HEK293 (cell line): Measurements from ENCODE around the gene SETD3.

ENCODE experiments used
- CTCF ChIP-seq: fragments of 450-650 bp; formaldehyde crosslinking; IDR thresholded peaks from 2 replicates; pipeline ENCODE4 v1.5.1; 2016; ENCODE audit warnings: missing biosample characterization, missing genetic modification characterization
- REST ChIP-seq: fragments of 450-650 bp; formaldehyde crosslinking; IDR thresholded peaks from 2 replicates; pipeline ENCODE4 v1.5.1; 2016; ENCODE audit warnings: missing biosample characterization, missing genetic modification characterization
- ZBTB26 ChIP-seq: fragments of 450-650 bp; formaldehyde crosslinking; optimal IDR thresholded peaks from 2 replicates; pipeline ENCODE3; 2016; ENCODE audit warnings: missing biosample characterization, mild to moderate bottlenecking, missing genetic modification characterization
- ZNF112 ChIP-seq: fragments of 450-650 bp; formaldehyde crosslinking; IDR thresholded peaks from 2 replicates; pipeline ENCODE4 v1.5.0; 2017; ENCODE audit warnings: missing biosample characterization, missing genetic modification characterization
- ZNF274 ChIP-seq, 2 experiments: fragments of 200-500 bp in 1 of 2; fragments of 450-650 bp in 1 of 2; sonication (Bioruptor generic) in 1 of 2; formaldehyde crosslinking in 1 of 2; IDR thresholded peaks; 2 replicates each; pipeline versions ENCODE4 v1.5.1 to v1.6.1; 2014 to 2016; ENCODE audit warnings: borderline replicate concordance in 1 of 2, inconsistent platforms in 1 of 2, low read length in 1 of 2, missing biosample characterization in 1 of 2, missing genetic modification characterization in 1 of 2
- ZNF501 ChIP-seq: fragments of 450-650 bp; formaldehyde crosslinking; IDR thresholded peaks from 2 replicates; pipeline ENCODE4 v1.5.1; 2016; ENCODE audit warnings: missing biosample characterization, missing genetic modification characterization
- ZNF518A ChIP-seq: fragments of 450-650 bp; formaldehyde crosslinking; conservative IDR thresholded peaks from 2 replicates; pipeline ENCODE4 v1.5.1; 2016; ENCODE audit warnings: low read depth, missing biosample characterization, missing genetic modification characterization
- ZNF707 ChIP-seq: fragments of 450-650 bp; formaldehyde crosslinking; IDR thresholded peaks from 2 replicates; pipeline ENCODE4 v1.5.1; 2016; ENCODE audit warnings: missing biosample characterization, missing genetic modification characterization
- ZNF76 ChIP-seq: fragments of 450-650 bp; formaldehyde crosslinking; IDR thresholded peaks from 2 replicates; pipeline ENCODE4; 2016; ENCODE audit warnings: low read depth, missing biosample characterization, missing genetic modification characterization, borderline replicate concordance
- ZSCAN16 ChIP-seq: fragments of 450-650 bp; formaldehyde crosslinking; IDR thresholded peaks from 2 replicates; pipeline ENCODE4 v1.5.1; 2016; ENCODE audit warnings: missing biosample characterization, missing genetic modification characterization
- TF ChIP-seq, protein P1 (sequence below): fragments of 450-650 bp; formaldehyde crosslinking; IDR thresholded peaks from 2 replicates; pipeline ENCODE4 v1.5.1; 2016; ENCODE audit warnings: missing biosample characterization, missing genetic modification characterization
- TF ChIP-seq, protein P2 (sequence below): fragments of 450-650 bp; IDR thresholded peaks from 2 replicates; pipeline ENCODE4 v1.5.1; 2018; ENCODE audit warnings: missing biosample characterization, missing genetic modification characterization

GRCh38 chr14:99520571-99521081 lies 40.0 kb upstream of the SETD3 start:
- TF ChIP-seq ZNF76 (tag by site-specific recombination) = no peak
- TF ChIP-seq CTCF (tag by site-specific recombination) = no peak
- TF ChIP-seq, protein P1, sequence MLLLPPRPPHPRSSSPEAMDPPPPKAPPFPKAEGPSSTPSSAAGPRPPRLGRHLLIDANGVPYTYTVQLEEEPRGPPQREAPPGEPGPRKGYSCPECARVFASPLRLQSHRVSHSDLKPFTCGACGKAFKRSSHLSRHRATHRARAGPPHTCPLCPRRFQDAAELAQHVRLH (tag by site-specific recombination) = peak; percentile 48; the same call in 1 of the 2 replicates
- TF ChIP-seq ZNF501 (tag by site-specific recombination) = no peak
- TF ChIP-seq, protein P2, sequence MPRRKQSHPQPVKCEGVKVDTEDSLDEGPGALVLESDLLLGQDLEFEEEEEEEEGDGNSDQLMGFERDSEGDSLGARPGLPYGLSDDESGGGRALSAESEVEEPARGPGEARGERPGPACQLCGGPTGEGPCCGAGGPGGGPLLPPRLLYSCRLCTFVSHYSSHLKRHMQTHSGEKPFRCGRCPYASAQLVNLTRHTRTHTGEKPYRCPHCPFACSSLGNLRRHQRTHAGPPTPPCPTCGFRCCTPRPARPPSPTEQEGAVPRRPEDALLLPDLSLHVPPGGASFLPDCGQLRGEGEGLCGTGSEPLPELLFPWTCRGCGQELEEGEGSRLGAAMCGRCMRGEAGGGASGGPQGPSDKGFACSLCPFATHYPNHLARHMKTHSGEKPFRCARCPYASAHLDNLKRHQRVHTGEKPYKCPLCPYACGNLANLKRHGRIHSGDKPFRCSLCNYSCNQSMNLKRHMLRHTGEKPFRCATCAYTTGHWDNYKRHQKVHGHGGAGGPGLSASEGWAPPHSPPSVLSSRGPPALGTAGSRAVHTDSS = no peak
- TF ChIP-seq ZNF707 (tag by site-specific recombination) = no peak
- TF ChIP-seq ZBTB26 (tag by site-specific recombination) = no peak
- TF ChIP-seq ZNF112 (tag by site-specific recombination) = no peak
- no peak for TF ChIP-seq REST (tag by site-specific recombination)
- no peak for TF ChIP-seq ZNF274 (IDR thresholded peaks at IDR 0.05; ENCODE audit: low read length)
- no peak for TF ChIP-seq ZNF274 (tag by site-specific recombination; IDR thresholded peaks at IDR 0.05; ENCODE audit: borderline replicate concordance)
- no peak for TF ChIP-seq ZNF518A (tag by site-specific recombination)
- TF ChIP-seq ZSCAN16 (tag by site-specific recombination) = no peak
